Esophagus muscularis mucosa (tissue), 4 donors: ENCODE data around the gene DAZAP1. TPM values are rescaled to one million over a fixed set of nuclear protein-coding genes. Genes with fewer than 3 reads are reported as not detected.

Experiments
- DNase-seq: peaks from one replicate; pipeline ENCODE4 v3.0.0-alpha.2; 2017; ENCODE audit errors: extremely low spot score
- H3K27ac ChIP-seq, 4 donors: fragments of 200-600 bp; sonication (generic); replicated peaks in 1 of 4; 1 replicate in 3 of 4; 2 replicates in 1 of 4; pipeline ENCODE4 v1.5.1; 2016 to 2019; ENCODE audit warnings: mild to moderate bottlenecking in 1 of 4
- H3K27me3 ChIP-seq, 4 donors: fragments of 200-600 bp; sonication (generic); one replicate each; pipeline versions ENCODE4 v1.5.1 to v1.6.0; 2016 to 2019
- H3K36me3 ChIP-seq, 4 donors: fragments of 200-600 bp; sonication (generic); one replicate each; pipeline ENCODE4 v1.5.1; 2016 to 2019
- H3K4me1 ChIP-seq, 4 donors: fragments of 200-600 bp; sonication (generic); one replicate each; pipeline ENCODE4 v1.5.1; 2016 to 2019
- H3K4me3 ChIP-seq, 4 donors: fragments of 200-600 bp; sonication (generic); 1 replicate in 2 of 4; 2 replicates in 2 of 4; pipeline ENCODE4 v1.5.1; 2016 to 2019; ENCODE audit warnings: mild to moderate bottlenecking in 4 of 4, moderate library complexity in 1 of 4
- H3K9me3 ChIP-seq, 4 donors: fragments of 200-600 bp; sonication (generic); 1 replicate in 3 of 4; 2 replicates in 1 of 4; pipeline ENCODE4 v1.5.1; 2016 to 2019
- EP300 ChIP-seq: sonication (generic); formaldehyde crosslinking; IDR thresholded peaks from one replicate; pipeline ENCODE4 v1.6.1; 2017; ENCODE audit warnings: antibody characterized with exemption
- POLR2A ChIP-seq: fragments of 450-650 bp; IDR thresholded peaks from one replicate; pipeline ENCODE4 v1.6.1; 2017; ENCODE audit warnings: antibody characterized with exemption, moderate library complexity, mild to moderate bottlenecking, low read depth
- POLR2AphosphoS5 ChIP-seq, 2 donors: sonication (generic); formaldehyde crosslinking; IDR thresholded peaks; one replicate each; pipeline ENCODE4 v1.6.1; 2017; ENCODE audit warnings: antibody characterized with exemption in 2 of 2
- WGBS: methylation state at CpG from one replicate; pipeline ENCODE4 v1.1.5; 2018; 5-methylcytosine and 5-hydroxymethylcytosine counted together
- intact Hi-C: fragments of 100-400 bp; cut with DNase I; formaldehyde crosslinking; loops from one replicate; pipeline ENCODE4 v1.15.1; 2023
- total RNA-seq, 4 donors: library from RNA; depleted of rRNA; stranded (reverse); fragments of >200 nt; gene quantifications; one replicate each; pipeline versions ENCODE4 v1.1.0 to v1.2.1, GENCODE V29; 2016
- TF ChIP-seq, protein P1 (sequence below), 3 experiments: fragments of 200-600 bp in 2 of 3; fragments of 450-650 bp in 1 of 3; sonication (generic) in 2 of 3; IDR thresholded peaks; one replicate each; pipeline ENCODE4 v1.5.1; 2017 to 2019; ENCODE audit warnings: antibody characterized with exemption in 3 of 3, mild to moderate bottlenecking in 2 of 3, moderate library complexity in 1 of 3

DAZAP1 gene
- total RNA-seq, 4 donors from 2014 or later, result 44.9 to 79.4 (median 52.9) TPM

DNA sequence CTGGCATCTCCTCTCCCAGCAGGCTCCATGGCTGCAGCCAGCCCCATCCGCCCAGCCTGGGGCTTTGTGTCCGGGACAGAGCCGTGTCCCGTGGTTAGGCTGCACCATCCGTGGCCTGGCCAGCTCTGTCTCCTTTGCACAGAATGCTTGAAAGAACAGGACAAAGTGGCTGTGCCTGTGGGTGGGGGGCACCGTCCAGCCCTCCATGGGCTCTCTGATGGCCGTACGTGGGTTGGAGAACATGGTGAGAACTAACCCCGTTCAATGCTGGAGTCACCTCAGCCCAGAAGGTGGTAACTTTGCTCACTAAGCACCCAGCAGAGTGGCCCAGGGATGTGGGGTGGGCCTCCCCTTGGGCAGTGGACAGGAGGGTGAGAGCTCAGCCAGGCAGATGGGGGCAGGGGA is 33.6 kb downstream of the DAZAP1 start:
- no peak overlapping the region for H3K4me3 ChIP-seq
- peaks cover 0 to 9% (median 9%) of the 10 kb centered on the region in 4 donors for H3K27me3 ChIP-seq
- H3K36me3 ChIP-seq, result peaks cover 27 to 38% (median 36%) of the 10 kb centered on the region in 4 donors
- TF ChIP-seq POLR2A (no peak), POLR2AphosphoS5 (IDR thresholded peaks at IDR 0.05) (no peak), EP300 (no peak)
- TF ChIP-seq, protein P1, sequence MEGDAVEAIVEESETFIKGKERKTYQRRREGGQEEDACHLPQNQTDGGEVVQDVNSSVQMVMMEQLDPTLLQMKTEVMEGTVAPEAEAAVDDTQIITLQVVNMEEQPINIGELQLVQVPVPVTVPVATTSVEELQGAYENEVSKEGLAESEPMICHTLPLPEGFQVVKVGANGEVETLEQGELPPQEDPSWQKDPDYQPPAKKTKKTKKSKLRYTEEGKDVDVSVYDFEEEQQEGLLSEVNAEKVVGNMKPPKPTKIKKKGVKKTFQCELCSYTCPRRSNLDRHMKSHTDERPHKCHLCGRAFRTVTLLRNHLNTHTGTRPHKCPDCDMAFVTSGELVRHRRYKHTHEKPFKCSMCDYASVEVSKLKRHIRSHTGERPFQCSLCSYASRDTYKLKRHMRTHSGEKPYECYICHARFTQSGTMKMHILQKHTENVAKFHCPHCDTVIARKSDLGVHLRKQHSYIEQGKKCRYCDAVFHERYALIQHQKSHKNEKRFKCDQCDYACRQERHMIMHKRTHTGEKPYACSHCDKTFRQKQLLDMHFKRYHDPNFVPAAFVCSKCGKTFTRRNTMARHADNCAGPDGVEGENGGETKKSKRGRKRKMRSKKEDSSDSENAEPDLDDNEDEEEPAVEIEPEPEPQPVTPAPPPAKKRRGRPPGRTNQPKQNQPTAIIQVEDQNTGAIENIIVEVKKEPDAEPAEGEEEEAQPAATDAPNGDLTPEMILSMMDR (IDR thresholded peaks at IDR 0.05), result no peak
- H3K4me1 ChIP-seq, result peaks cover 29 to 47% (median 42%) of the 10 kb centered on the region in 4 donors
- no peaks in the 10 kb centered on the region for H3K9me3 ChIP-seq
- WGBS, result 92% methylated on average over 2 of the region's 9 CpGs
- intact Hi-C loops, result loop anchor here (10.0 kb wide), 1 partner anchor 74 kb away; the partner anchor contains the start of gene ADAMTSL5
- no peak for DNase-seq
- no peak overlapping the region for H3K27ac ChIP-seq

GRCh38 chr19:1441677-1442438 is 34.5 kb downstream of the DAZAP1 start:
- peaks cover 27 to 38% (median 36%) of the 10 kb centered on the region in 4 donors for H3K36me3 ChIP-seq
- no peak overlapping the region for H3K4me3 ChIP-seq
- 78% methylated on average over 21 of the region's 25 CpGs for WGBS
- H3K27ac ChIP-seq, result no peak overlapping the region
- peaks cover 6 to 18% (median 17%) of the 10 kb centered on the region in 4 donors for H3K27me3 ChIP-seq
- intact Hi-C loops, result loop anchor here (10.0 kb wide), 1 partner anchor 73 kb away; the partner anchor contains the start of gene ADAMTSL5
- TF ChIP-seq POLR2AphosphoS5 (IDR thresholded peaks at IDR 0.05), result no peak
- H3K9me3 ChIP-seq, result no peaks in the 10 kb centered on the region
- no peak for DNase-seq
- H3K4me1 ChIP-seq, result peaks cover 37 to 56% (median 51%) of the 10 kb centered on the region in 4 donors

DNA sequence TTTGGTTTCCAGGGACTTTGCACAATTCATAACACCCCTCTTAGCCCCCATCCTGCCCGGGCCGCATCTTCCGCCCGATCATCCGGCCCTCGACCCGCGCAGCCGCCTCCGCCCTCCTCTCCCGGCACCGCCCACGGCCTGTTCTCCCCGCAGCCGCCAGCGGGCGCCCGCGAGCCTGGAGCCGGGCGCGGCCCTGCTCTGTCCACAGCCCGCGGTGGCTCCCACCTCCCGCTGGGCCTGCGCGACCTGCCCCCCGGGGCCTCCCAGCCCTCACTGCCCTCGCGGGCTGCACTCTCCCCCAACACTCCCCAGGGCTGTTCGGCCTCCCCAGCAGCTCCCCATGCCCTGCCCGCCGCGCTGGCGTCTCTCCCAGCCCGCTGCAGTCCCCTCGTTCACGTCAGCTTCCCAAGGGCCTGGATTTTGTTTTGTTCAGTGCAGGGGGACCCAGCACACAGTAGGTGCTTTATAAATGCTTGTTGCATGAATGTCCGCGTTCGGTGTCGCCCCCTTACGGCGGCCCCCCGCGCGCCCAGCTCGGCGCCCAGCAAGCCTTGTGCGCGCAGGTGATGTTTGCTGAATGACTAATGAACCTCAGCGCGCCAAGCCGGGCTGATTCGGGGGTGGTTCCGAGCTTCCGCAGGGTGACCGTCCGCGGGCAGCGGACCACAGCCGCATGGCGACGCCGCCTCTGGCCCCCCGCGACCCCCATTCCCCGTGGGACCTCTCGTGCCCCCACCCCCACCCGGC is 38.0 kb downstream of the DAZAP1 start:
- Histone ChIP-seq H3K36me3 (peaks cover 19 to 26% (median 26%) of the 10 kb centered on the region in 4 donors), H3K4me1 (peaks cover 27 to 46% (median 41%) of the 10 kb centered on the region in 4 donors), H3K9me3 (no peaks in the 10 kb centered on the region), H3K27ac (no peak overlapping the region), H3K4me3 (peak overlapping the region; percentile 45 to 56 (median 48)), H3K27me3 (peaks cover 13 to 53% (median 47%) of the 10 kb centered on the region in 4 donors)
- intact Hi-C loops, result loop anchor here (10.0 kb wide), 1 partner anchor 69 kb away; the partner anchor contains the start of gene ADAMTSL5
- 4% methylated on average over 28 of the region's 70 CpGs for WGBS
- DNase-seq, result no peak
- TF ChIP-seq POLR2AphosphoS5 (IDR thresholded peaks at IDR 0.05) (peak in 1 of 2 donors; percentile 33), POLR2A (no peak), EP300 (no peak)
- TF ChIP-seq, protein P1 (IDR thresholded peaks at IDR 0.05), result peak; percentile 88 to 99 (median 89)

DNA sequence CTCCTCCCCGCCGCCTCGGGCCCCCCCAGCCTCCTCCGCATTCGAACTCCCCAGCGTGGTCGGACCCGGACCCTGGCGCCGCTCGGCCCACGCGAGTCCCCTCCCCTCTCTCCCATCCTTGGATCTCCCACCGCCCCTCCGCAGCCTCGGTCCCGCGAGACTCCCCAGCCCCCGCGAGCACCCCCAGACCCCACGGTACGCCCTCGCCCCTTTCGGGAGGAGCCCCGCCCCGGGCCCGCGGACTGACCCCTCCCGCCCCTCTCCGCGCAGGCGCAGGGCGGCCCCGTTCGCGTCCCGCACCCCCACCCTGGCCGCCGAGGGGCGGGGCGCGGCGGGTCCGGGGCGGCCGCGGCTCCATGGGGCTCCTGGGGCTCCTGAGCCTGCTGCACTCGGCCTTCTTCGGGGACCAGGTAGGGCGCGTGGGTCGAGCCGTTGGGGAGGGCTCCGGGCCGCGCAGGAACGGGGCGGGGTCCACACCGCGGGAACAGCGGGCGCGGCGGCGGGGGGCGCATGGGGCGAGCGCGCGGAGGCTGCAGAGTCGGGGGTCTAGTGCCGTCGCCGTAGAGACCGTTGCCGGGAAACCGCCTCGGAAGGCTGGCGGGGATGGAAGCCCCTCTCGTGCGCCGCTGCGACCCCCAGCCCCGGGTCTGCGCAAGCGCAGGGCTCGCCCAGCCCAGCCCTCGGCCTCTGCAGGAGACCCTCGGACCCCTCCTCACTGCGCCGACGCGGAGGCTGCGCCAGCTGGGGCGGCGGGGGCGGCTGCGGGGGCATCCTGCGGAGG is 38.7 kb downstream of the DAZAP1 start:
- H3K36me3 ChIP-seq, result peaks cover 11 to 19% (median 18%) of the 10 kb centered on the region in 4 donors
- peaks cover 25 to 38% (median 34%) of the 10 kb centered on the region in 4 donors for H3K4me1 ChIP-seq
- H3K4me3 ChIP-seq, result peak overlapping the region; percentile 45 to 56 (median 48)
- H3K9me3 ChIP-seq, result no peaks in the 10 kb centered on the region
- no peak overlapping the region for H3K27ac ChIP-seq
- intact Hi-C loops, result loop anchor here (10.0 kb wide), 1 partner anchor 69 kb away; the partner anchor contains the start of gene ADAMTSL5
- peaks cover 13 to 60% (median 54%) of the 10 kb centered on the region in 4 donors for H3K27me3 ChIP-seq
- under 1% methylated on average over 17 of the region's 99 CpGs for WGBS
- DNase-seq, result no peak
- TF ChIP-seq EP300, result no peak
- TF ChIP-seq, protein P1 (IDR thresholded peaks at IDR 0.05), result no peak
- TF ChIP-seq POLR2A, result no peak
- no peak for TF ChIP-seq POLR2AphosphoS5 (IDR thresholded peaks at IDR 0.05)
